ENCODE data around the gene PPP2R2C. TPM values are rescaled to one million over a fixed set of nuclear protein-coding genes. Genes with fewer than 3 reads are reported as not detected.

PPP2R2C gene
- total RNA-seq, 2 experiments from 2014 or later: not detected

- CTCF ChIA-PET (ENCODE audit: unreplicated experiment): no interaction called here
- H3K9me2 ChIP-seq (ENCODE audit: insufficient read depth, low read length): no peaks in the 10 kb centered on the region
- no peak for DNase-seq (ENCODE audit: low spot score)
- no peak overlapping the region for H3K4me3 ChIP-seq (ENCODE audit: low read depth, low read length, poor library complexity, severe bottlenecking)
- no peaks in the 10 kb centered on the region for H3K4me1 ChIP-seq (ENCODE audit: insufficient read depth, low read length, poor library complexity, severe bottlenecking)
- no peak overlapping the region for H3K27ac ChIP-seq (ENCODE audit: low read depth, low read length, poor library complexity, severe bottlenecking)
- H3K9me3 ChIP-seq (ENCODE audit: low read length): no peaks in the 10 kb centered on the region
- TF ChIP-seq EZH2phosphoT487 (IDR thresholded peaks at IDR 0.05; ENCODE audit: borderline replicate concordance, low read depth, low read length): no peak
- no peak for TF ChIP-seq CTCF (conservative IDR thresholded peaks at IDR 0.05; ENCODE audit: low read length)
- no peaks in the 10 kb centered on the region for H3K36me3 ChIP-seq (ENCODE audit: insufficient read depth, low read length)
- BruUV-seq (replicated peaks): no TSS peak
- no peaks in the 10 kb centered on the region for H4K20me1 ChIP-seq (ENCODE audit: insufficient read depth, low read length)
- H2AFZ ChIP-seq (ENCODE audit: low read length): no peak overlapping the region
- POLR2A ChIA-PET: no interaction called here
- no peak overlapping the region for H3K4me2 ChIP-seq (ENCODE audit: low read length)
- H3K79me2 ChIP-seq (ENCODE audit: insufficient read depth, low read depth, low read length): no peaks in the 10 kb centered on the region
- intact Hi-C loops (cut with micrococcal nuclease; ENCODE audit: unreplicated experiment): no loop called here
Observed at GRCh38 chr4:6451309-6451708, 21.1 kb downstream of the PPP2R2C start.

GRCh38 chr4:6450709-6451108 is 21.7 kb downstream of the PPP2R2C start:
- H3K4me2 ChIP-seq (ENCODE audit: low read length): no peak overlapping the region
- no peaks in the 10 kb centered on the region for H3K9me2 ChIP-seq (ENCODE audit: insufficient read depth, low read length)
- no peak overlapping the region for H3K27ac ChIP-seq (ENCODE audit: low read depth, low read length, poor library complexity, severe bottlenecking)
- H3K79me2 ChIP-seq (ENCODE audit: insufficient read depth, low read depth, low read length): no peaks in the 10 kb centered on the region
- TF ChIP-seq EZH2phosphoT487 (IDR thresholded peaks at IDR 0.05; ENCODE audit: borderline replicate concordance, low read depth, low read length) (no peak), CTCF (conservative IDR thresholded peaks at IDR 0.05; ENCODE audit: low read length) (no peak)
- no peak overlapping the region for H3K4me3 ChIP-seq (ENCODE audit: low read depth, low read length, poor library complexity, severe bottlenecking)
- no peaks in the 10 kb centered on the region for H3K36me3 ChIP-seq (ENCODE audit: insufficient read depth, low read length)
- H3K4me1 ChIP-seq (ENCODE audit: insufficient read depth, low read length, poor library complexity, severe bottlenecking): no peaks in the 10 kb centered on the region
- DNase-seq (ENCODE audit: low spot score): no peak
- ChIA-PET POLR2A (no interaction called here), CTCF (ENCODE audit: unreplicated experiment) (no interaction called here)
- BruUV-seq (replicated peaks): no TSS peak
- no peak overlapping the region for H2AFZ ChIP-seq (ENCODE audit: low read length)
- H4K20me1 ChIP-seq (ENCODE audit: insufficient read depth, low read length): no peaks in the 10 kb centered on the region
- intact Hi-C loops (cut with micrococcal nuclease; ENCODE audit: unreplicated experiment): no loop called here
- no peaks in the 10 kb centered on the region for H3K9me3 ChIP-seq (ENCODE audit: low read length)

GRCh38 chr4:6449746-6450369 is 22.6 kb downstream of the PPP2R2C start:
- Histone ChIP-seq H3K79me2 (ENCODE audit: insufficient read depth, low read depth, low read length) (no peaks in the 10 kb centered on the region), H3K4me1 (ENCODE audit: insufficient read depth, low read length, poor library complexity, severe bottlenecking) (no peaks in the 10 kb centered on the region), H3K9me2 (ENCODE audit: insufficient read depth, low read length) (no peaks in the 10 kb centered on the region), H3K27ac (ENCODE audit: low read depth, low read length, poor library complexity, severe bottlenecking) (no peak overlapping the region), H3K36me3 (ENCODE audit: insufficient read depth, low read length) (no peaks in the 10 kb centered on the region), H3K4me3 (ENCODE audit: low read depth, low read length, poor library complexity, severe bottlenecking) (no peak overlapping the region), H3K4me2 (ENCODE audit: low read length) (no peak overlapping the region), H3K9me3 (ENCODE audit: low read length) (no peaks in the 10 kb centered on the region), H2AFZ (ENCODE audit: low read length) (no peak overlapping the region), H4K20me1 (ENCODE audit: insufficient read depth, low read length) (no peaks in the 10 kb centered on the region)
- POLR2A ChIA-PET: no interaction called here
- CTCF ChIA-PET (ENCODE audit: unreplicated experiment): no interaction called here
- intact Hi-C loops (cut with micrococcal nuclease; ENCODE audit: unreplicated experiment): no loop called here
- TF ChIP-seq EZH2phosphoT487 (IDR thresholded peaks at IDR 0.05; ENCODE audit: borderline replicate concordance, low read depth, low read length) (no peak), CTCF (conservative IDR thresholded peaks at IDR 0.05; ENCODE audit: low read length) (no peak)
- no peak for DNase-seq (ENCODE audit: low spot score)
- no TSS peak for BruUV-seq (replicated peaks)

All from OCI-LY7 (cell line).